GM18507 (cell line): ENCODE results near the gene PIGH.
"Not testable (repeated sequence)": the region's sequence is repeated elsewhere in the genome, so short reads cannot be mapped to it uniquely, and the experiment has no call there.

Experiments used
- DNase-seq: peaks from one replicate; pipeline ENCODE4 v3.0.0; 2011; ENCODE audit warnings: low read depth; ENCODE audit not compliant: insufficient read length; ENCODE audit errors: extremely low spot score
- FAIRE-seq: peaks from 2 replicates; lab custom pipeline; 2011; peaks lifted over from hg19 to GRCh38; lab: Jason Lieb, UNC

PIGH gene, protein sequence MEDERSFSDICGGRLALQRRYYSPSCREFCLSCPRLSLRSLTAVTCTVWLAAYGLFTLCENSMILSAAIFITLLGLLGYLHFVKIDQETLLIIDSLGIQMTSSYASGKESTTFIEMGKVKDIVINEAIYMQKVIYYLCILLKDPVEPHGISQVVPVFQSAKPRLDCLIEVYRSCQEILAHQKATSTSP

DNA sequence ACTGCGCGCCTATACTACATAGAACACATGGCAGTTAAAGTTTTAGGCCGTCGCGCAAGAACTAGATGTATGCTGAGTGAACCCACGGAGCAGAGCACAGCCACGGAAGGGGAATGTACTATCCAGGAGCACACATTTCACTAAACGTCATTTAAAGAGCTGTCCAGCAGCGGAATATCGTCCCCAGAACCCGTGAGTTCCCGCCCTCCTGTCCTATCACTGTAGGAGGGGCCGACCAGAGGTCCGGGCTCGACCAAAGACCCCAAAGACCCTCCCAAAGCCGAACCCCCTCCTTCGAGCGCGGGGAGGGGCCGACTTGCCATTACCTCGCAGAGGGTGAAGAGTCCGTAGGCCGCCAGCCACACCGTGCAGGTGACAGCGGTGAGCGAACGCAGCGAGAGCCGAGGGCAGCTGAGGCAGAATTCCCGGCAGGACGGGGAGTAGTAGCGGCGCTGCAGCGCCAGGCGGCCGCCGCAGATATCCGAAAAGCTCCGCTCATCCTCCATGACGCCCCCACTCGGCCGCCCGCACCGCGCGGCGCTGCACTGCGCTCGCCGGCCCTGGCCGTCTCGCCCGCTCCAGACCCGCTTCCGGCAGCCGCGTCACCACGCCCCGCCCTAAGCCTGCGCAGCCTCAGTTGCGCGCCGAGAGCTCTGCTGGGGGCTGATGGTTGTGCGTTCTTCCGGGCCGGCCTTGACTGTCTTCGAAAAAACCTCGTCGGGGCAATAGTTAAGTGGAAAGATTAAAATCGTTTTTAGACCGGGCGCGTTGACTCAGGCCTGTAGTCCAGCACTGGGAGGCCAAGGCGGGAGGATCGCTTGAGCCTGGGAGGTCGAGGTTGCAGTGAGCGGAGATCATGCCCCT lies at the start of gene PIGH:
Gene PIGH (minus strand): TSS at position 571 of the 864 bp plus-strand sequence. CDS start 65 bp downstream, at position 506.
- FAIRE-seq (peak; percentile 86), DNase-seq (peak; percentile 93)

DNA sequence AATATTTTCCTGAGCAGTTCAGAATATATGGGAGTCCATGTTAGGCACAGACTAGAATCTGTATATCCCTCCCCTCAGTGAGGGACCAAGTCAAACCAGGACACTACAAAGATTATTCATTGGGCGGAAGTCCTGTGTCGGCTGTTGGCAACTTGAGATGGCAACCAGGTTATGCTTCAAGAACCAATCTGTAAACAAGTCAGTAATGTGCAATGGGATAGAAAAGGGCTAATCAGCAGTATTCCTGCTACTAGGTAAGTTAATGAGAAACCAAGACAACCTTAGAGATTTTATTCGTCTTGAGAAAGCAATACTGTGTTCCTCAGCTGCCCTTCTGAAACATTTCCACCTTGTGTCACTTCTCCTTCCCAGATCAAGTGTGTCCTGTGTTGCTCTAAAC lies 46.1 kb upstream of the PIGH start:
- DNase-seq (no peak), FAIRE-seq (no peak)

DNA sequence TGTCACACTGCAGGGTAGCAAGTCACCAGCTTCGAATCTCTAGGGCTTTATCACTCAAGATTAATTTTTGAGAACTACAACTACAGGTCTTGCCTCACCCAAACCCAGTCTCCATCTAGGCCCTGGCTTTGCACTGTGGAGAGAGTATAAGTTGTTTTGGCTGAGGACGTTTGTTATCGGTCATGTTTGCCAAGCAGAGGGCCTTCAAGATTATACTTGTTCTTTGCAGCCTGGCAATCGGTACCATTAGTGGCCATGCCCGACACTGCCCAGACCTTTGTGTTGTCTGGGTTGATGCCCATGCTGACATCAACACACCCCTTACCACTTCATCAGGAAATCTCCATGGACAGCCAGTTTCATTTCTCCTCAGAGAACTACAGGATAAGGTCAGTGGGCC lies 45.3 kb upstream of the PIGH start:
- no peak for FAIRE-seq
- DNase-seq = no peak

DNA sequence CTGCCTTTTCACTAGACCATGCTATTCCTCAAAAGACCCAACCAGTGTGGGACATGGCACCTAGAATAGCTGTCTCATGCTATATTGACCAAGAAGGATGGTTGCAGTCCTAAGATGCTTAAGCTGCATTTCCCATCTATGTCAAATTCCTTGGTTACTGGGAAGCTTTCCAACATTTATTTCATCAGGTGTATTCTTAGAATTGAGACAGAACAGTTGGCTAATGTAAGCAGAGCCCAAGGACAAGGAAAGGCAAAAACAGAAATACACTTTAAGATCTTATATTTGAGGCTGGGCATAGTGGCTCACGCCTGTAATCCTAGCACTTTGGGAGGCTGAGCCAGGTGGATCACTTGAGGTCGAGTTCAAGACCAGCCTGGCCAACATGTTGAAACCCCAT lies 44.4 kb upstream of the PIGH start:
- DNase-seq (no peak), FAIRE-seq (no peak)

DNA sequence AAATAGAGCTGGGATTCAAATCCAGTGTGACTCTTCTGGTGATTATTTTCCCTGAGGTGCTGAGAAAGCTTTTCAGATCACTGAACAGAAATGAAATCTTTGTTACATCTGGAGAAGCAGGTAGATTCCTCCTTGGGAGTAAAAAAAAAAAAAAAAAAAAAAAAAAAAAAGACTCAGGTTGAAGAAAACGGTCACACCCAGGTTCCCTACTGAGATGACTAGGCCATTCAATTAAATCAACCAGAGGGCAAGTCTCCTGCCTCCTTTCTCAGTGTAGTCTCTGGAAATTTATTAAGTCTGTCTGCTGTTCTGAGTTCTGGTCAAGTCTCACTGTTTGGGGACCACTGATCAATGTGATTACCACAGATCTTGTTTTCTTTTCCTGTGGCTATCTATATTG lies 43.6 kb upstream of the PIGH start:
- FAIRE-seq (no peak), DNase-seq (no peak)

DNA sequence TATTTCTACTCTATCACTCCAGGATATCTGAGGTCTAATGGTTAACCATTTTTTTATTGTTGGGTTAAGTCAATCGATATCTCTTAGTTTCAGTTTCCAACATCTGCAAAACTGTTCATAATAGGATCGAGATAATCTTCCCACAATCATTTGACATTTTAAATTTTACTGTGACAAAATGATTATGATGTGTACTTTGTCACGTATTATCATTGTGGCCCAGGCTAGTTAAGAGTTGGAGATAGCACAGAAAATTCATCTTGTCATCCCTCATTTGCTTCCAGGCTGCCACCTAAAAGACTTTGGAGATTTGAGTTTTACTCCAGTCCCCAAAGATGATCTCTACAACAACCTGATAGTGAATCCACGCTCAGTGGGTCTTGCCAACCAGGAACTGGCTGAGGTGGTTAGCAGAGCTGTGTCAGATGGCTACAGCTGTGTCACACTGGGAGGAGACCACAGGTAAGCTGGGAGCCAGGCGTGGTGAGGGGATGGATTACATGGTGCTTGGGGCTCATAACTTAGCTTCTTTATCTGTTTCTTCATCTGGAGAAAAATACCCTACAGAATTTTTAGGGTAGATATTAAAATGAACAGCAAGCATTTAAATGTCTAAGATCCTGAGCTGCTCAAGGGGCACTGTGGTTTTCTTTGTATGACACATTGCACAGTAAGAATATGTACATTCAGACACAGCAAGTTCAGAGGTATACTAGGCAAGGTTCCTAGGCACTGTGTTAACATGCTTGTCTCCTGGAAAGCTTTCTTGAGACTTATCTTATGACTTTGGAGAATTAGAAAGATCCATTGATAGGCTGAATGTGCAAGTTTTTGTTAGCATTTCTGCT lies 42.1 kb upstream of the PIGH start:
- FAIRE-seq (no peak), DNase-seq (no peak)

DNA sequence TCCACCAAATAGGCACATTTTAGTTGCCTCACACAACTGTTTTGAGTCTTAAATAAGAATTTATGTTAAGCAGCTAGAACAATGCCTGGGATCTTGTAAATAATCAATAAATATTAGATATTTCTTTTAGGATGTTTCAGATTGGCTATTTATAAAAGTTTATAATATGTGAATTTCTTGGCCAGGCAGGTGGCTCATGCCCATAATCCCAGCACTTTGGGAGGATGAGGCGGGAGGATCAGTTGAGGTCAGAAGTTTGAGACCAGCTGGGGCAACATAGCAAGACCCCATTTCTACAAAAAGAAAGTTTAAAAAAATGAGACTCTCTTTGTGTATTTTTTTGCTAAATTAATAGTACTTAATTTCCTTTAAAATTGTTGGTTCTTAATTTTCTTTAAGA lies 41.4 kb upstream of the PIGH start:
- DNase-seq (no peak), FAIRE-seq (no peak)

DNA sequence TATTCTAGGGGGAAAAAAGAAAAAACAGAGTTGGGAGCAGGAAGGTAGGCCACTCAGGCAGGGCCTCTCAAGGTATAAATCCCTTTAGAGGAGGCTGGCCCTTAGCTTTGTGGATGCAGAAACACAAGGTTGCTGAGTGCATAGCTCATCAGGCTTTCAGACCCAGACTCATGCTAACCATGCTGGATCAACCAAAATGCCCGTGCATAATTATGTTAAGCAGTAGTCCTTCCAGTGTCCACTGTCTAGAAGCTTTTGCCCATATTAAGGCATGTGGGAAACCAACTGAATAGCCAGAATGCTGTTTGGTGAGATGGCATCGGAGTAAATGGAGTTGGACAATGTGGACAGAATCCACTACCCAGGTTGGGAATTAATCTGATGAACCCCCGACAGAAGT lies 38.6 kb upstream of the PIGH start:
- FAIRE-seq (no peak), DNase-seq (no peak)

DNA sequence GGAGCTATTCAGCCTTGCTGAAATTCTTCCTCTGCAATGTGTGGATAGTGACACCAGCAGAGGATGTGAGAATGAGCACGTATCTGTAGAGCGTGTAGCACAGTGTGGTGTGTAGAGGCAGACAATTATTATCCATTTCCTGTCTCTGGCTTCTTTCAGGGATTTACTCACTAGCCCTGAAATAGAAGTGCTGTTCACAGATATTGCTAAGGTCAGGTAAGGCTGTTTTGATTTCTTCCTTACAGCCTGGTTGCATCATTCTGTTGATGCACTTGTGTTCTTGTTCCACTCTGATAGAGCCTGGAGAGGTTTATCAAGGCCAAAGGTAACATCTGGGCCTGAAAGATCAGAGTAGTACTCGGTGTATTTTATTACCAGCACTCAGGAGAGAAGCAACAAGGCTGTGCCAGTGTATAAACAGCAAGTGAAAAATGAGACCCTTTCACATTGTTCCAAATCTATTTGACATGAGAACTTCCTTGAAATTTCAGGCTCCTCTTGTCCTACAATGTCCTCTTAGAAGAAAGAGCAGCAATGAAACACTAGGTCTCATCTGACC lies 36.4 kb upstream of the PIGH start:
- no peak for FAIRE-seq

DNA sequence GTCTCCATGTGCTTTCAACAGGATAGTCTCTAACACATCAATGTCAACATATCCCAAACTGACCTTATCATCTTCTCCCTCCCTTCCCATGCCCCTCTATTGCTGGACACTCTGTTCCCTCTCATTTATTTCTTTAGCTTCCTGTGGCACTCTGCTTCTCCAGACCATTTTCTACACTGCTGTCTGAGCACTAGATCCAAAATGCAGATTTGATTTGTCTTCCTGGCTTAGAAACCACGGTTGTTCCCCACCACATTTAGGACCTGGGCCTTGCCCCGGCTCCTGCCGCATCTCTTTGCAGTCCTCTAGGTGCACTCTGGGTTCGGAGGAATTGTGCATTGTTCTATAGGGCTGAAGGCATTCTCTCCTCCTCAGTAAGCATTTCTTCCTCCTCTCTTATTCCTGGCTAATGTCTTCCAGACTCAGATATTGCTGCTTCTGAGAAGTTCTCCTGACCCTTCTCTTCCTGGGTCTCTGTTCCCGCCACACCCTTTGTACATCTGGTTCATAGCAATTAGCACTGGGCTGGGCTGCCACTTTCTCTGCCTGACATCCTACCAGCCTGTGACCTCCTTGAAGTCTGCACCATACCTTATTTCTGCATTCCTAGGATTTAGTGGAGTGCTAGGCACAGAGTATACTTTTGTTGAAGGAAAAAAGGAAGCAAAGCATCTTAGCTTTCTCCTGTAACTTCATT lies 33.5 kb upstream of the PIGH start:
- FAIRE-seq (no peak), DNase-seq (no peak)

More for the DNA sequence above, 36.4 kb upstream of the PIGH start:
- DNase-seq = no peak

DNA sequence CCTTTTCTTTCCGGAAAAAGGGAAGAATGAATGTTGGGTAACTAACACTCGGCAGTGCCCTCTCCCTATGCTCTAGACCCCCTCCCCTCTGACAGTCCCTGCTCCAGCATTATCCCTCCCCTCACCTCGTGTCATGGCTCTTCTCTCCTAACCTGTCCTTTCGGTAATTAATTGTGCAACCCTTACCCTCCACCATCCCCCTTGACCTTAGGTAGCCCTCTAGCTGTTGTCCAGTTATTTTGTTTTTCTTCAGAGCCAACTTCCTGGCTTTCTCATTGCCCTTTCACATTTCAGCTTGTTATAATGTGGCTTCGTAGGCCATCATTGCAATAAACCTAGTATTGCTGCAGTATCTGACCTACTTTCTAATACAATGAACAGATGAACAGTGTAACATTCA lies 30.9 kb upstream of the PIGH start:
- FAIRE-seq (no peak), DNase-seq (no peak)

DNA sequence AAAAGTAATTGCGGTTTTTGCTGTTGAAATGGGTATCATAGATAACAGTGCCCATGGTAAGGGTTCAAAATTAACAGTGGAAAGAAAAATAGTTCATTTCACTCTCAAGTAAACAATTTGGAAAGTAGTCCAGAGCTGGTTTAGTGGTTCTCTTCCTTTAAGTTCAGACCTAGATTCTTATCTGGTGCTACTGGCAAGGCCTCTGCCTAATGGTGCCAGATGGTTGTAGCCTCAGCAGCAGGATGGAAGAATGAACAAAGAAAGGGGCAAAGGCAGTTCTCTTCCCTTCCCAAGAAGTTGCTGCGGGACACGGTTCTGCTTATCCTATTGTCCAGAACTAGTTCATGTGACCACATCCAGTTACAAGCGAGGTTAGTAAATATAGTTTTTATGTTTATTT lies 30.1 kb upstream of the PIGH start:
- FAIRE-seq (no peak), DNase-seq (no peak)

DNA sequence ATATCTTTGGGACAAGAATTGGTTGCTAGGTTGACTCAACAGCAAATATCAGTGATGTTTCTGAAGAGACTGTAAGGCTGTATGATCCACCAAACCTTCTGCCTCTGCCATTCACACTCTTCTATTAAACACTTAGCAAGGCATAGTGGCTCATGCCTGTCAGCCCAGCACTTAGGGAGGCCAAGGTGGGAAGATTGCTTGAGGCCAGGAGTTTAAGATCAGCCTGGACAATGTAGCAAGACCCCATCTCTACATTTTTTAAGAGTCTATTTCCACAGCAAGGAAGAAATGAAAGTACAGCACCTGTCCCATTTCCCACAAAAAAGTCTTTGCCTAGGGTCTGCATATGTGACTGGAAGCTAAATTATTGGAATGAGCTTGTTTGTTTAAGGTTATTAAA lies 27.5 kb upstream of the PIGH start:
- FAIRE-seq = no peak
- no peak for DNase-seq

DNA sequence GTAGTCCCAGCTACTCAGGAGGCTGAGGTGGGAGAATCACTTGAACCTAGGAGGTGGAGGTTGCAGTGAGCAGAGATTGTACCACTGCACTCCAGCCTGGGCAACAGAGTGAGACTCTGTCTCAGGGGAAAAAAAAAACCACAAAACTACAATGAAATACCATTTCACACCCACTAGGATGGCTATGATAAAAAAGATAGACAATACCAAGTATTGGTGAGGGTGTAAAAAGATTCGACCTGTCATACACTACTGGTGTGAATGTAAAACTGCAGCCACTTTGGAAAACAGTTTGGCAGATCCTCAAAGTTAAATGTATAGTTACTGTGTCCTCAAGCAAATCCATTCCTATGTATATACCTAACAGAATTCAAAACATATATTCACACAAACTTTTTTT lies 26.1 kb upstream of the PIGH start:
- FAIRE-seq = not testable (repeated sequence)

DNA sequence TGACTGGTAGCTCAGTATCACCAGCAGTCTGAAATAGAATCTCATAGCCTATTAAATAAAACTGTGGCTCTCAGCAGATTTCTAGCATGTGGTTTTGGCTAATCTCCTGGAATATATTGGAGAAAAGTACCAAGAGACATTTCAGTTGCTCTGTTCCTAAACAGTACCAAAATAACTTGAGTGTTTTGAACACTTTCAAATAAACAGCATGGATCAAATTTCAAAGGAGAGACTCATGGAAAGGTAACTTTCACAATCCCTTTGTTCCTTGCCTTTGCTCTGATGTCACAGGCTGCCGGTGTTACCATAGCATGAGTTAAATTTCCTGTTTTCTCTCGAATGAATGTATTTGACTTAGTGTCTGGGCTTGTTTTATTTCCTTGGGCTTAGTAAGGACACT lies 23.0 kb upstream of the PIGH start:
- DNase-seq (no peak), FAIRE-seq (no peak)

More for the DNA sequence above, 26.1 kb upstream of the PIGH start:
- DNase-seq = not testable (repeated sequence)

DNA sequence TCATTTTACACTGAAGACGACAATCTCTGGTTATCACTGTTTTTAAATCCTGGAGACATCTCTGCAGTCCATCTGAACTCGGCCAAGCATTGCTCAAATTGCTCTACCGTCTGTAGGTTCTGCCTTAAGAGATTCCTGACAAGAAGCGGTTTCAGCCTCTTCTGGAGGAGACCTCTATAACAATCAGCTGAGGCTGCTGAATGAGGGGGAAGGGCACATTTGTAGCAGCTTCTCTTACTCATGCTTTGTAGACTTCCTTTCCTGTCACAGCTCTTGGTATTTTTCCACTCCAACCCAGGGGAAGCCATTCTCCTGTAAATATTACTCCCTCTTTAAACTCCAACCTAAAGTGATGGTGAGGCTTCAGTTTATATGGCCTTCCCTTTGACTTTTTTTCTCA lies 22.6 kb upstream of the PIGH start:
- no peak for FAIRE-seq
- DNase-seq = no peak

DNA sequence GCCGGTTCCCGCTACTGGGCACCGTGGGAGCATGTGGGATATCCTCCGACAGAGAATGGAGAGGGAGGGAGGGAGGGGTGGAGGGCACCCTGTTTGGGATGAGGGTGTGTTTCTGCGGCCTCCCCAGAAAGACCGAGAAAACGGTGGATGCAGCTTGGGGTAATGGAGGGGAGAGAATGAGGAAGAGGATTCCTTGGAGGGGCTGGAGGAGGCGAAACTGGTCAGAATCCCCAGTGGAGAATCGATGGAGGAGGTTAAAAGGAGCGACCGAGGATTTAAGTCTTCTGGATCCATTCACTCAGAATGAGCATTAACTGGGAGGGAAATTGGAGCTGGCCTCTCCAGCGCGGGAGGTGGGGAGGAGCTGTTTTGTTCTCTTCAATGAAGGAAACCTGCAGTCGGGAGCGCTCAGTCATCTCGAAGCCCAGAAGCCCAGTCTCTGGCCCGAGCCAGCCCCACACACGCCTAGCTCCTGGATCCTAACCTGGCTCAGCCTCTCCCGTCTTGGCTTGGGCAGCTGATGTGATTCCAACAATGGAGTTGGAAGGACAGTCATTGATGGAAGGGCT lies 20.2 kb upstream of the PIGH start:
- DNase-seq (no peak), FAIRE-seq (no peak)

DNA sequence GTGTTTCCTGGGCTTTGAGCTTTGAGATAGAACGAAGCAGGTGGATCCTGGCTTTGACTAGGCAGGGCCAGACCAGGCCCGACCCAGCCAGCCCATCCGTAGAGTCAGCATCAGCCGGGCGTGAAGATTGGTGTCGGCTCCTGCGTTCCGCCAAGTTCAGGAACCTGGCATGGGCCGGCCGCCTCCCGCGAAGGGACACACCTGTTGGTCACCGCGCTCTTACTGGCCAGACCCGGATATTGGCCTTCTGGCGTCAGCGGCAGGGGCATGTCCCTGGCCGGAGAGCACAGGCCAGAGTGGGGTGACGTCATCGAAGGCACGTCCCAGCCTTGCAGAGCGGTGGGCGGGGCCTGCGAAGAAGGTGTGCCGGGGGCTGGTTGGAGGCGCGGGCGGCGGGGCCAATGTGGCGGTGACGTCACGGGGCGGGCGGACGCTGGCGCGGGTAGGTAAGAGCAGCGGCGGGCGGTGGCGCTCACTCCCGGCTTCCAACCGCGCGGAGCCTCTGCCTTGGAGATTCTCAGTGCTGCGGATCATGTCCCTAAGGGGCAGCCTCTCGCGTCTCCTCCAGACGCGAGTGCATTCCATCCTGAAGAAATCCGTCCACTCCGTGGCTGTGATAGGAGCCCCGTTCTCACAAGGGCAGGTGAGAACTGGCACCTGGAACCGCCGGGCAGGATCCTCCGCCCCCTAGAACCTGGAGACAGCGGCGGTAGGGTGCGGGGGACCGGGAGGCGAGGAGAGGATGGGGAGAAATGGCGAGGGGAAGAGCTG lies 19.6 kb upstream of the PIGH start, which contains the start of gene ARG2:
Gene ARG2 (plus strand): TSS at position 475 of the 771 bp plus-strand sequence. CDS start 58 bp downstream, at position 533.
- DNase-seq (peak; percentile 91), FAIRE-seq (peak; percentile 89)
